Lung (tissue), 12 donors: ENCODE measurements around the gene CRYGN. TPM values are rescaled to one million over a fixed set of nuclear protein-coding genes. Genes with fewer than 3 reads are reported as not detected.

ENCODE experiments used
- ATAC-seq: fragments of 200-7000 bp; cut with Tn5 transposase; one replicate; pipeline ENCODE4 v1.9.1; 2020; ENCODE audit warnings: moderate number of reproducible peaks; ENCODE audit not compliant: insufficient read depth, low FRiP score
- DNase-seq, 3 donors: peaks; one replicate each; pipeline ENCODE4 v3.0.0-alpha.2; 2013 to 2017
- H3K27ac ChIP-seq, 2 donors: one replicate each; pipeline ENCODE4 v1.5.1; 2013; ENCODE audit warnings: mild to moderate bottlenecking in 2 of 2, moderate library complexity in 2 of 2, control low read depth in 1 of 2, inconsistent platforms in 1 of 2, low read depth in 1 of 2, low read length in 1 of 2
- H3K27me3 ChIP-seq, 3 donors: one replicate each; pipeline ENCODE4 v1.5.1; 2013; ENCODE audit warnings: low read length in 2 of 3; ENCODE audit not compliant: control insufficient read depth in 3 of 3, insufficient read depth in 3 of 3
- H3K36me3 ChIP-seq, 4 donors: one replicate each; pipeline ENCODE4 v1.5.1; 2013; ENCODE audit warnings: low read length in 4 of 4, mild to moderate bottlenecking in 1 of 4, moderate library complexity in 1 of 4; ENCODE audit not compliant: control insufficient read depth in 4 of 4, insufficient read depth in 4 of 4
- H3K4me1 ChIP-seq, 5 donors: one replicate each; pipeline ENCODE4 v1.5.1; 2013; ENCODE audit warnings: low read length in 5 of 5, mild to moderate bottlenecking in 2 of 5, moderate library complexity in 1 of 5; ENCODE audit not compliant: control insufficient read depth in 5 of 5, insufficient read depth in 5 of 5
- H3K4me3 ChIP-seq: one replicate; pipeline ENCODE4 v1.5.1; 2013; ENCODE audit warnings: mild to moderate bottlenecking, control low read depth, moderate library complexity
- H3K9ac ChIP-seq, 2 donors: one replicate each; pipeline ENCODE4 v1.5.1; 2013; ENCODE audit warnings: low read length in 2 of 2, control low read depth in 1 of 2; ENCODE audit not compliant: insufficient read depth in 1 of 2
- H3K9me3 ChIP-seq, 4 donors: one replicate each; pipeline ENCODE4 v1.5.1; 2013; ENCODE audit warnings: low read length in 3 of 4, mild to moderate bottlenecking in 1 of 4, moderate library complexity in 1 of 4; ENCODE audit not compliant: control insufficient read depth in 4 of 4, insufficient read depth in 3 of 4
- CTCF ChIP-seq: IDR thresholded peaks from 2 replicates; pipeline ENCODE4 v1.5.1; 2012; ENCODE audit warnings: mild to moderate bottlenecking; ENCODE audit errors: control extremely low read depth, extremely low read depth
- WGBS, 2 donors: extraction: QIAGEN DNeasy Blood & Tissue Kit; methylation state at CpG; one replicate each; pipeline ENCODE4 v1.1.7; 2013; 5-methylcytosine and 5-hydroxymethylcytosine counted together
- polyA plus RNA-seq, 2 donors: library from polyadenylated mRNA; stranded (reverse); fragments of 200-250 nt; gene quantifications; one replicate each; pipeline ENCODE4 v1.2.1, GENCODE V29; 2013
- total RNA-seq, 2 donors: library from RNA; depleted of rRNA in 1 of 2; stranded (reverse); fragments of >200 nt in 1 of 2; gene quantifications; one replicate each; pipeline ENCODE4 v1.2.1, GENCODE V29; 2014 to 2021
- donor health status: control.
- donor health status: control.
- donor health status: Bipolar disorder and iron deficiency.
- donor health status: healthy.
- donor health status: DM: yes; HTN: yes; CAD: no.

CRYGN gene
- total and polyA plus RNA-seq, 4 donors, result 0.07 to 0.34 (median 0.28) TPM; not detected in 1

DNA sequence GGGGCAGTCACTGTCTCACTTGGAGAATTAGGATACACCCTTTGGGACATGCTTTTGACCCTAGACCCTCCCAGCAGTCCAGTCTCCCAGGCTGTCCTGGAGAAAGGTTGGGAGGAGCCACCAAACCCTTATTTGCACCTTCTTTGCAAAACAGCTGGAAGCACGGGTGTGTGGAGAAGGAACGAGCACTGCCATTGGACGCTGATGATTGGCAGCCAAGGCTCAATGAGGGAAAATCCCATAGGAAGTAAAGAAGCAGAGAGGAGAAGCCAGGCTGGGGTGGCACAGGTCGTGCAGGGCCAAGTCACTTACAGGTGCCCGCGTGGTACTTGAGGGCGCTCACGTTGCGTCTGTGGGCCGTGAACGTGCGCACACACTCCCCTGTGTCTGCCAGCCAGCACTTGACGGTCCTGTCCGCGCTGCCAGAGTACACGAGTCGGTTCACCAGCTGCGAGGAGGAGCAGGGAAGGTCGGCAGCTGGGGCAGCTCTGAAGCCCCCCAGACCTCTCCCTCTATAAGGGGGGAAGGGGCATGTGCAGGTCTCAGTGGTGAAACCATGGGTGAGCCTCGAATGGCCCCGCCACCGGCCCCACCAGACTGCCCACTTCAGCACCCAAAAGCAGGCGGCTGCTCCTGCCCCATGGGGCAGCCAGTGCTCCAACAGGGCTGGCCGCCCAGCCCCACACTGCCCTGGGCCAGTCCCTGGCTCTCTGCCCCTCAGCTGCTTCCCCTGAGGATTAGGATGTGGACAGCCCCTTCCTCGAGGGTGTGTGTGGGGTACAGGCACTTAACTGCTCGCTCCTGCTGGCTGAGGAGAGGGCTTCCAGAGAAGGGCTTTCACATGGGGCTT is 54.9 kb downstream of the CRYGN start:
- Histone ChIP-seq H3K27me3 (peaks cover 0 to 12% (median 5%) of the 10 kb centered on the region in 3 donors), H3K36me3 (peaks cover 0 to 3% (median 0%) of the 10 kb centered on the region in 4 donors), H3K9ac (no peak overlapping the region), H3K4me1 (peaks cover 0 to 13% (median 7%) of the 10 kb centered on the region in 5 donors), H3K27ac (no peak overlapping the region), H3K4me3 (no peak overlapping the region), H3K9me3 (no peaks in the 10 kb centered on the region)
- ATAC-seq, result no peak
- 72 to 88% methylated on average over 26 of the region's 26 CpGs for WGBS, 2 donors
- no peak for DNase-seq
- no peak for TF ChIP-seq CTCF

DNA sequence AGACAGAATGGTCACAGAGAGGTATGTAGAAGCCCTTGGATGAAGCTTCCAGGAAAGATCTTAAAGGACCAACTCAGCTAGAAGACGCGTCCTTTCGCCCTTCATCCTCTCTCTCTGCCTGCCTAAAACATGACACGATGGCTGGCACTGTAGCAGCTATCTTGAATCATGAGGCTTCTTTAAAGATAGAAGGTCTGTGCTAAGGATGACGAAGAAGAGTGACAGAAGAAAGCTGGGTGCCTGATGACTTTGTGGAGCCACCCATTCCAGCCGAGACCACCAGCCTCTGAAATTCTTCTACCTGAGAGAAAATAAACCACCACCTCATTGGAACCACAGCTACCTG is 55.6 kb downstream of the CRYGN start:
- WGBS, 2 donors, result 89 to 97% methylated on average over 6 of the region's 6 CpGs
- ATAC-seq (no peak), DNase-seq (no peak)
- no peaks in the 10 kb centered on the region for H3K9me3 ChIP-seq
- peaks cover 0 to 13% (median 7%) of the 10 kb centered on the region in 5 donors for H3K4me1 ChIP-seq
- H3K27ac ChIP-seq, result no peak overlapping the region
- H3K9ac ChIP-seq, result no peak overlapping the region
- TF ChIP-seq CTCF, result no peak
- H3K36me3 ChIP-seq, result peaks cover 0 to 3% (median 1%) of the 10 kb centered on the region in 4 donors
- H3K27me3 ChIP-seq, result peaks cover 0 to 12% (median 5%) of the 10 kb centered on the region in 3 donors
- no peak overlapping the region for H3K4me3 ChIP-seq

DNA sequence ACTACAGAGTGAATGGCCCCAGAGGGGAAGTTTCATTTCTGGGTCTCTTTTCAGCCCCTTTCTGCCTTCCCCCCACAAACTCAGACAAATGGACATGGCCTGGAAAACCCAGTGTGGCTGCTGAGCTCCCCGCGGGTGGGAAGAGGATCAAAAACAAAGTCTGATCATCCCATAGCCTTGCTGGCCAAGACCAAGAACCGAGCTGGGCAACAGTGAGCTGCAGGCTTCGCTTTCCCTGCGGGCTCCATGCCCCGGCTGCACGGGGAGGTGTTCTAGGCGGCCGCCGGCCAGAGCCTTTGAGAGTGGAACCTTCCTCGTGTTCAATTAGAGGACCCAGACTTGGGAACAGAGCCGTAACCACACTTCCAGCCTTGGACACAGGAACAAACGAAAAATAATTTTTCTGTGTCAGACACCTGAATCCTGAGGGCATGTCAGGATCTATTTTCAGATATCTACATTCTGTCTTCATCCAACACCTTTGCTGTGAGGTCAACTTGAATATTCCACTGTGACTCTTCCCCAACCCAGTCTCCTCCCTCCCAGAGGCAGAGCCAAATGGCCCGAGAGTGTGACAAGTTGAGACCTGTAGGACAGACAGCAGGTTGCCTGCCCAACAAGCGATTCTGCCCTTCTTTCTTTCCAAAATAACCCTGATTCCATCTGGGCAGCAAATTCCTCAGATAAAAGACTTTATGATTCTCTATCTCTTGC is 56.1 kb downstream of the CRYGN start:
- WGBS, 2 donors, result 84 to 85% methylated on average over 15 of the region's 15 CpGs
- no peak for ATAC-seq
- peaks cover 0 to 13% (median 7%) of the 10 kb centered on the region in 5 donors for H3K4me1 ChIP-seq
- H3K36me3 ChIP-seq, result peaks cover 0 to 3% (median 1%) of the 10 kb centered on the region in 4 donors
- no peaks in the 10 kb centered on the region for H3K9me3 ChIP-seq
- no peak overlapping the region for H3K27ac ChIP-seq
- H3K4me3 ChIP-seq, result no peak overlapping the region
- no peak for TF ChIP-seq CTCF
- peaks cover 0 to 12% (median 5%) of the 10 kb centered on the region in 3 donors for H3K27me3 ChIP-seq
- H3K9ac ChIP-seq, result no peak overlapping the region
- DNase-seq, result no peak
